HG03378 (cell line): ENCODE measurements around the gene RWDD1.
"Not testable (repeated sequence)": the region's sequence is repeated elsewhere in the genome, so short reads cannot be mapped to it uniquely, and the experiment has no call there.

Experiments used
- ATAC-seq: cut with Tn5 transposase; IDR thresholded peaks from one replicate; pipeline ENCODE4 v1.9.1; 2021; ENCODE audit warnings: mild to moderate bottlenecking, moderate library complexity; ENCODE audit not compliant: unreplicated experiment

RWDD1 gene

DNA sequence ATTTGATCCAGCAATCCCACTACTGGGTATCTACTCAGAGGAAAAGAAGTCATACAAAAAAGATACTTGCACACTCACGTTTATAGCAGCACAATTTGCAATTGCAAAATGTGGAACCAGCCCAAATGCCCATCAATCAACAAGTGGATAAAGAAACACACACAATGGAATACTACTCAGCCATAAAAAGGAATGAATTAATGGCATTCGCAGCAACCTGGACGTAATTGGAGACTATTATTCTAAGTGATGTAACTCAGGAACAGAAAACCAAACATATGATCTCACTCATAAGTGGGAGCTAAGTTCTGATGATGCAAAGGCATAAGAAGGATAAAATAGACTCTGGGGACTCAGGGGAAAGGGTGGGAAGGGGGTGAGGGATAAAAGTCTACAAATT, 33.6 kb downstream of the RWDD1 start:
- not testable (repeated sequence) for ATAC-seq

DNA sequence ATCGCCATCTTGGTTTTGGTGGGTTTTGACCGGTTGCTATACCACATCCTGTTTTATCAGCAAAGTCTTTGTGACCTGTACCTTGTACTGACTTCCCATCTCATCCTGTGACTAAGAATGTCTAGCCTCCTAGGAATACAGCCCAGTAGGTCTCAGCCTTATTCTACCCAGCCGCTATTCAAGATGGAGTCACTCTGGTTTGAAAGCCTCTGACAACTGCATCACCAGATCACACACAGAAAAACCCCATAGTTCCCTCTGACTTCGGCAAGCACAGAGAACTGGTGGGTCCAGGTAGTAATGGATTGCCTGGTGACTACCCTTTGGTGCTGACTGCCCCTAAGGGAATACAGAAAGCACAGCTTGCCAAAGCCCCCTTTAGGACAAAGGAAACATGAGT, 34.6 kb downstream of the RWDD1 start:
- ATAC-seq = no peak

DNA sequence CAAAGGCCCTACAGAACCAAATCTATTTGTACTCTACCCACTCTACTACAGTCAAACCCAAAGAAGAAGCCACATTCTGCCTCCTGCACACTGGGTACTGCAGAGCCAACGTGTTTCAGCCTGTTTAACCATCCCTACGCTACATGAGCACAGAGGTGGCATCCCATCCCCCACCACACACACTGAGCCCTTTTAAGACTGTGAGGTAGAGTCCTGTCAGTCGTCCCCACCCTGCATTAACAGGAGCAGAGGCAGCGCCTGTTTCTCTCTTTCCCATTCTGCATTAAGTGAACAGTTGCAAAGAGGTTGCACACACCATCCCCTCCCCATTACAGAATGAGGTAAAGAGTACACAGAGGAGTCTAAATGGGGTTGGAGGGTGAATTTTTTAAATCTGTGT, 39.8 kb downstream of the RWDD1 start:
- ATAC-seq = no peak

DNA sequence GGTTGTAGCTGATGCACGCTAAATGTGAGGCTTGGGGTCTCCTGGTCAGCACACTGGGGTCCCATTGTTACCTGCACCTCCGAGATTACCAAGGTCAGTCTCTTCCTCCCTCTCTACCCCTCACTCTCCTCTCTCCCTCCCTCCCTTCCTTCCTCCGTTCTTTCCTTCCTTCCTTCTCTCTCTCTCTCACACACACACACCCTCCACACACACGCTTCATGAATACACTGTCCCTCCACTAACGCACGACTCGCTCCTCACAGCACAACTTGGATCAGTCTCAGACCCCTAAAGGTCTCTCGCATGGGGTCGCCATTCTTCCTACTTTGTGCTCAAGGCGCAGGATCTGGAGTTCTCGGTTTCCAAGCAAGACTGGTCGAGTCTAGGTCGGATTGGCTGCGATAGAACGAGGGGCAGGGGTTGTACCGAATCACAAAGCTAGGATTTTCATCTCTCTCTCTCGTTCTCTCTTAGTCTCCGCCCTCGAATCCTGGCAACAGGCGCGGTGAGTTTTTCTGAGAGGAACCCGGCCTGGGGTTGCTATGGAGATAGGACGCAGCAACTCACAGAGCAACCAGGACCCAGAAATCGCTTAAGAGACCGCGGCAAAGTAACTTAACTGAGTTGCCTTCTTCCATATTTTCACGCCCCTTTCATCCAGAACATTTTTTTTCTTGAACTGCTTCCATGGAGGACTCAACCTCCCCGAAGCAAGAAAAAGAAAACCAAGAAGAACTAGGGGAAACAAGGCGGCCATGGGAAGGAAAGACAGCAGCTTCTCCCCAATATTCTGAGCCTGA, 44.8 kb downstream of the RWDD1 start, which contains the start of gene RSPH4A:
TSS of gene RSPH4A (plus strand) at position 543 of the 800 bp plus-strand sequence. CDS start at position 688, 145 bp downstream.
- peak; percentile 99 for ATAC-seq

DNA sequence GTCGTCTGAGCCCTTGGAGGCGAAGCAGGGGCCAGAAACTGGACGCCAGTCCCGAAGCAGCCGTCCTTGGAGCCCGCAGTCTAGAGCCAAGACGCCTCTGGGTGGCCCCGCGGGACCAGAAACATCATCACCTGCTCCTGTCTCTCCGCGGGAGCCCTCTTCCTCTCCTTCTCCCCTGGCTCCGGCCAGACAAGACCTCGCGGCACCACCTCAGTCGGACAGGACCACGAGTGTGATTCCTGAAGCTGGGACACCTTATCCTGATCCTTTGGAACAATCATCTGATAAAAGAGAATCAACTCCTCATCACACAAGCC, 45.4 kb downstream of the RWDD1 start:
- no peak for ATAC-seq

DNA sequence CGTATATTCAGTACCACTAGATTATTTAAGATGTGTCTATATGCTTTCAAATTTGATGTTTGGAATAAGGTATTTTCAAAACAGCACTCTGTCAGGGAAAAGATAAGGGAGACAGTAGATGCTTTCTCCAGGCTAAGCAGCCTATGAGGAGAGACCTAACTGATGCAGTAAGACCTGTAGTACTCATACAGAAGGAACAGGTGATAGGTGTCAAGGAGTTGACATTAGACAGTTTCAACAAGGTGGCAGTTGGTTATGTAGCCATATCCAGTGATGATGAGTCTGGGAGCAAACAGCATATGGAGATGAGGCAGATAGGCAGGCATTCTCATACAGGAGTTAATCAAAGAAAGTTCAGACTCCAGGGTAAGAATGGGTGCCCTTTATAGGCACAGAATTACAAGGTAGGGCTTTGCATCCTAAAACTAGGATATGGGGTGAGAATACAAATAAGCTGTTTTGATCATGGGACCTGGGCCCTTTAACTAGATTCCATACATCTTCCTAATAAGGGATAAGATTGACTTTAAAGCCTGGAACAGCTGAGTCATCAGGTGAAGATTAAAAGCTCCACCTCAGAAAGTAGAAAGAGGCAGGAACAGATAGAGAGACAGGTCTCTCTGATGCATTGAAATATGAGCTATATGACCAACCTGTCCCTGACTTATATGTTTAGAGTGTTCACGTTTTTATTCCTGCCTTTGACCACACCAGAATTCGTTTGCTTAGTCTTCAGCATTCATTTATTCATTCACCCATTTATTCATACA, 52.9 kb downstream of the RWDD1 start:
- no peak for ATAC-seq

DNA sequence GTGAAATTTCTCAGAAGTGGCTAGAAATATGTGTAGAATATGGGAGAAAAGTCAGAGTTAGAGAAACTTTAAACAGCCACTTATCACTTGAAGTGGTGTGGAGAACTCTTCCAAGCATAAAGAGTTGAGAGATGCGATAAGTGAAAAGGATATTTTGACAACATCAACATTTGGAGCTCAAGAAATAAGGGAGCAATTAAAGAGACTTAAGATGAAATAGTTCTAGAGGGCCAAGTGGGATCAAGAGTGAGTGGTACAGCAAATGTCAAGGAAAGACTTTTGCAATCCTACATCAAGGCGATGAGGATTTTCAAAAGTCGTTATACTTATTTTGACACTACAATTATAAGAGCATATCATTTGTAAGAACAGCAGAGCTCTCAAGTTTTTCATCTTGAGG, 54.6 kb downstream of the RWDD1 start:
- ATAC-seq = no peak

DNA sequence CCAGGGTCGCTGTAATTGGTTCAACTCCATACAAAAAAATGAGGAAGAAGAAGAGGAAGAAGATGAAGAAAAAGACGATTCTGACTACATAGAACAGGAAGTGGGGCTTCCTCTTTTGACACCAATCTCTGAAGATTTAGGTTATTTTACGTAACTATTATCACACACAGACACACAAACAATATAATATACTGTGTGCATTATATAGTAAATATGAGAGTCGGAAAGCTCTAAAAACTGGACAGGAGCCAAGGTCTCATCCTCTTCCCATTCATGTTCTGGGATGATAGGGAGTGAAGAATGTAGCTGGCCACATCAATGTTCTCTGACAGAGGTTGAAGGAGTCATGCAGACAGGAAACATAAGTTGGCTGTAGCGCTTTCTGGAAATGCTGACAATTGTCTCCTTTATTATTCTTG, 58.3 kb downstream of the RWDD1 start:
- ATAC-seq = no peak

DNA sequence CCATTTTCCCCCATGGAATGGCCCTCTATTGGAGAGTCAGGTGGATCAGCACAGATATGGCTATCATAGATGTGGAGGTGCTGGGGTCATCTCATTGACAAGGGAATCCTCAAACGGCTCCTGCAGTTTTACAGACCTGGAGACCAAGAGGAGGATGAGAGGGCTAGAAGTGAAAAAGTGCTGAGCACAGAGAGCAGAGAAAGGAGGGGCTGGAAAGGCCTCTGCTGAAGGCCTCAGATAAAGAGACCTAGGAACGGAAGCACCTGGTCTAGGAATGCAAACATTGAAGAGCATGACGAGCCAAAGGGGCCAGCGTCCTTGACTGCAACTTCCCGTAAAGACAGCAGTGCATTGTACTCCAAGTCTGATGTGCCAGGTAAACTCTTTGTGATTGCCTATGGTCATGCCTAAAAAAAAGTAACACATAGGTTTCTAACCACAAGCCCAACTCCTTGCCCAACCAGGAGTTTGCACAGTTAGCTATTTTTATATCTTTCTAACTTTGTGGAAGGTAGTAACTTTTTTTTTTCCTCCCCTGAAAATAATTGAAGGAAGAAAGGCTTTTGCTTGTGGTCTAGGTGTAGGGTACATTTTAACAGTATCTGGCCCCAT, 60.2 kb downstream of the RWDD1 start:
- ATAC-seq = peak; percentile 72

DNA sequence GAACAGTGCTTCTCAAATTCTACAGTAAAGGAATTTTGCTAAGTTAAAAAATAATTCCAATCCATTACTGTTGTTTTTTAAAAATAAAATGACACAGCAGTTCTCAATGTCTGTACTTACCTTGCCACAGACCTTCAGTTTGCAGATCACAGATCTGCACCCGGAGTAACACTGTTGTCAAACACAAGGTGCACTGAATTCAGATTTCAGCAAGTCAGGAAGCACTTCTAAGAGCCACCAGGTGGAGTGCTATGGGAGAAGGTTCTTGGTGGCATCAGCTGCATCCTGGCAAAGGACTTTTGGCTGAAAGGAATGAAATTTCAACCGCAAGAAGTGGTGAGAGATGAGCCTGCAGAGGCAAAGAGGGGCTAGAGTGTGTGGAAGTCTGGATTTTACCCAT, 62.4 kb downstream of the RWDD1 start:
- ATAC-seq = no peak
